ENCODE results near the gene SGK1.

SGK1 gene

GRCh38 chr6:134164300-134164699, 153.6 kb downstream of the SGK1 start:
- no peaks in the 10 kb centered on the region for H3K4me1 ChIP-seq
- TF ChIP-seq CTCF (IDR thresholded peaks at IDR 0.05): no peak
- no peaks in the 10 kb centered on the region for H3K27me3 ChIP-seq
- no peaks in the 10 kb centered on the region for H3K9me3 ChIP-seq
- H3K36me3 ChIP-seq: peaks cover 0 to 18% (median 4%) of the 10 kb centered on the region in 3 donors
- no peak for DNase-seq
- intact Hi-C loops (cut with DNase I; ENCODE audit: low total_unique reads): no loop called here
- no peak overlapping the region for H3K4me3 ChIP-seq
- no peak overlapping the region for H3K27ac ChIP-seq

- Histone ChIP-seq H3K4me1 (no peaks in the 10 kb centered on the region), H3K9me3 (no peaks in the 10 kb centered on the region), H3K27ac (no peak overlapping the region), H3K36me3 (peaks cover 0 to 5% (median 0%) of the 10 kb centered on the region in 3 donors), H3K27me3 (no peaks in the 10 kb centered on the region), H3K4me3 (no peak overlapping the region)
- intact Hi-C loops (cut with DNase I; ENCODE audit: low total_unique reads): no loop called here
- DNase-seq: no peak
- no peak for TF ChIP-seq CTCF (IDR thresholded peaks at IDR 0.05)
Measured at GRCh38 chr6:134162932-134163331, 155.0 kb downstream of the SGK1 start.

GRCh38 chr6:134161041-134161440, 156.9 kb downstream of the SGK1 start:
- TF ChIP-seq CTCF (IDR thresholded peaks at IDR 0.05): no peak
- no peaks in the 10 kb centered on the region for H3K4me1 ChIP-seq

GRCh38 chr6:134152767-134153485, 165.0 kb downstream of the SGK1 start:
- no peaks in the 10 kb centered on the region for H3K36me3 ChIP-seq
- intact Hi-C loops (cut with DNase I; ENCODE audit: low total_unique reads): no loop called here
- TF ChIP-seq CTCF (IDR thresholded peaks at IDR 0.05): no peak
- H3K9me3 ChIP-seq: no peaks in the 10 kb centered on the region
- no peak overlapping the region for H3K4me3 ChIP-seq
- no peaks in the 10 kb centered on the region for H3K27me3 ChIP-seq
- DNase-seq: no peak
- H3K27ac ChIP-seq: no peak overlapping the region
- H3K4me1 ChIP-seq: no peaks in the 10 kb centered on the region

More at GRCh38 chr6:134161041-134161440, 156.9 kb downstream of the SGK1 start:
- H3K9me3 ChIP-seq: no peaks in the 10 kb centered on the region
- H3K27ac ChIP-seq: no peak overlapping the region
- intact Hi-C loops (cut with DNase I; ENCODE audit: low total_unique reads): no loop called here
- no peaks in the 10 kb centered on the region for H3K27me3 ChIP-seq
- no peaks in the 10 kb centered on the region for H3K36me3 ChIP-seq
- no peak overlapping the region for H3K4me3 ChIP-seq
- no peak for DNase-seq

- Histone ChIP-seq H3K27ac (no peak overlapping the region), H3K36me3 (no peaks in the 10 kb centered on the region), H3K4me1 (peaks cover 0 to 8% (median 1%) of the 10 kb centered on the region in 4 donors), H3K4me3 (no peak overlapping the region), H3K9me3 (no peaks in the 10 kb centered on the region), H3K27me3 (no peaks in the 10 kb centered on the region)
- intact Hi-C loops (cut with DNase I; ENCODE audit: low total_unique reads): no loop called here
- TF ChIP-seq CTCF (IDR thresholded peaks at IDR 0.05): no peak
- no peak for DNase-seq
Measured at GRCh38 chr6:134148566-134148965, 169.3 kb downstream of the SGK1 start.
